Chondrocyte (in vitro differentiated cells): ENCODE results near the gene ITGB8. TPM values are rescaled to one million over a fixed set of nuclear protein-coding genes. Genes with fewer than 3 reads are reported as not detected.

ENCODE experiments used
- DNase-seq: peaks from one replicate; pipeline ENCODE4 v3.0.0; 2021; ENCODE audit warnings: mixed read lengths, low spot score
- H3K27ac Mint-ChIP-seq: one replicate; pipeline ENCODE4 v1.8.0; 2021; ENCODE audit warnings: mild to moderate bottlenecking, moderate library complexity, mixed read lengths; ENCODE audit not compliant: unreplicated experiment
- H3K27me3 Mint-ChIP-seq: 2 replicates; pipeline ENCODE4 v1.8.0; 2021; ENCODE audit warnings: low read depth, mixed read lengths
- H3K36me3 Mint-ChIP-seq: 2 replicates; pipeline ENCODE4 v1.8.0; 2021; ENCODE audit warnings: low read depth, mixed read lengths
- H3K4me1 Mint-ChIP-seq: 2 replicates; pipeline ENCODE4 v1.8.0; 2021; ENCODE audit warnings: low read depth, mild to moderate bottlenecking, mixed read lengths
- H3K4me3 Mint-ChIP-seq: one replicate; pipeline ENCODE4 v1.8.0; 2021; ENCODE audit warnings: mild to moderate bottlenecking, moderate library complexity, mixed read lengths; ENCODE audit not compliant: unreplicated experiment
- H3K9me3 Mint-ChIP-seq: 2 replicates; pipeline ENCODE4 v1.8.0; 2021; ENCODE audit warnings: low read depth, mixed read lengths
- total RNA-seq: library from RNA; stranded (reverse); gene quantifications from 3 replicates; pipeline ENCODE4 v1.2.1, GENCODE V29; 2021
- TF ChIP-seq, protein P1 (sequence below): fragments of 200-600 bp; sonication (generic); IDR thresholded peaks from 2 replicates; pipeline ENCODE4 v1.5.0; 2021; ENCODE audit warnings: antibody characterized with exemption, mild to moderate bottlenecking, moderate library complexity

The ITGB8 gene
- total RNA-seq, 1 donor from 2014 or later: 0.40 TPM

DNA sequence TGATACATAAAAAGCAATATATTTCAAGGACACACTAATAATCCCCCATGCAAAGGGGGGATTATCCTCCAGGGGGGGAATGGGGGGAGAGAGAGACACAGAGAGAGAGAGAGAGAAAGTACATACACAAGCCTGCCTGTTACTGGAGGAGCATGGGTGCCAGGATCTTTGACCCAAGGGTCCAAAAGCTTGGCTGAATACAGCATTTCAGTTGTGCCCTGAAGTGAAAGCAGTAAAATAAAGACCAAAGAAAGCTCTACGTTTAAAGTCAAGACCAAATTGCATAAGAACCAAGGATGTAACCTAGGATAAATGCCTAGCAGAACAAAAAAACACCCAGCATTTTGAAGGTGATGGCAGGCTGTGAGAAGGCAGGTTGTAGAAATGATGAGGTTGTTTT is 27.8 kb upstream of the ITGB8 start:
- Mint-ChIP-seq H3K36me3 (no peaks in the 10 kb centered on the region), H3K27me3 (no peaks in the 10 kb centered on the region), H3K27ac (peak overlapping the region; percentile 51), H3K4me1 (peaks cover 49% of the 10 kb centered on the region), H3K9me3 (no peaks in the 10 kb centered on the region), H3K4me3 (no peak overlapping the region)
- no peak for DNase-seq
- TF ChIP-seq, protein P1, sequence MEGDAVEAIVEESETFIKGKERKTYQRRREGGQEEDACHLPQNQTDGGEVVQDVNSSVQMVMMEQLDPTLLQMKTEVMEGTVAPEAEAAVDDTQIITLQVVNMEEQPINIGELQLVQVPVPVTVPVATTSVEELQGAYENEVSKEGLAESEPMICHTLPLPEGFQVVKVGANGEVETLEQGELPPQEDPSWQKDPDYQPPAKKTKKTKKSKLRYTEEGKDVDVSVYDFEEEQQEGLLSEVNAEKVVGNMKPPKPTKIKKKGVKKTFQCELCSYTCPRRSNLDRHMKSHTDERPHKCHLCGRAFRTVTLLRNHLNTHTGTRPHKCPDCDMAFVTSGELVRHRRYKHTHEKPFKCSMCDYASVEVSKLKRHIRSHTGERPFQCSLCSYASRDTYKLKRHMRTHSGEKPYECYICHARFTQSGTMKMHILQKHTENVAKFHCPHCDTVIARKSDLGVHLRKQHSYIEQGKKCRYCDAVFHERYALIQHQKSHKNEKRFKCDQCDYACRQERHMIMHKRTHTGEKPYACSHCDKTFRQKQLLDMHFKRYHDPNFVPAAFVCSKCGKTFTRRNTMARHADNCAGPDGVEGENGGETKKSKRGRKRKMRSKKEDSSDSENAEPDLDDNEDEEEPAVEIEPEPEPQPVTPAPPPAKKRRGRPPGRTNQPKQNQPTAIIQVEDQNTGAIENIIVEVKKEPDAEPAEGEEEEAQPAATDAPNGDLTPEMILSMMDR: no peak

DNA sequence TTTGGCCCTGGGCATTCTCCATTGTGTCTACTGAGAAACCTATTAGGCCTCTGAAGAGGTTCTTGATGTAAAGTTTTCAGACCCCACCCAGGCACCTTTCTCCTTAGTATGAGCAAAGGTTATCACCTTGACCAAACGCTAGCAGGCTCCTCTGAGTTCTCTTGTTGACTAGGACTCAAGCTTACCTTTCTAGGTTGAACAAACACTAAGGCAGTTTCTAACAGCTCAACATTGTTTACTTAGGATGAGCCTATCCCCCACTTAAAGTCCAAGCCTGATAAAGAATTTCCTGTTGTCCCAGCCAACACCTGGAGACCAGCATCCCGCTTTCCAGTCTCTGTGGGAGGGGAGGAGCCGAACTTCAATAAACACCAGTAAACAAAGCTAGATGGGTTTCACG is 26.3 kb upstream of the ITGB8 start:
- Mint-ChIP-seq H3K36me3 (no peaks in the 10 kb centered on the region), H3K27ac (no peak overlapping the region), H3K4me3 (no peak overlapping the region), H3K4me1 (peaks cover 50% of the 10 kb centered on the region), H3K9me3 (no peaks in the 10 kb centered on the region), H3K27me3 (no peaks in the 10 kb centered on the region)
- TF ChIP-seq, protein P1: no peak
- DNase-seq: no peak

DNA sequence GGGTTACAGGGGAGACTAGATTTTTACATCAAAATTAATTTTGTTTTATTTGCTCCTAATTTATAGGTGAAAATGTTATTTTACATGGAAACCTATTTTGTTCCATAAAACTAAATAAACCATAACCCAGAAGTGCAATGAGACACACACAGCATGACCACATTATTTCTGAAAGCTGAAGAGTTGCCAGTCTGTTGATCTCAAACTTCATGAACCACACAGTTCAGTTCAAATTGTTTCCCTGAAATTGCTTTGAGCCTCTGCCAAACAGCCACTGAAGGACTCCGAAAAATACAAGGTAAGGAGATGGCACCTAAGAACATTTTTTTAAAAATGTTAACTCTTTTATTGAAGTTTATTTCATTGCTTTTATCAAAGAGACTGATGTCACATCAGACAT is 25.0 kb upstream of the ITGB8 start:
- TF ChIP-seq, protein P1: no peak

DNA sequence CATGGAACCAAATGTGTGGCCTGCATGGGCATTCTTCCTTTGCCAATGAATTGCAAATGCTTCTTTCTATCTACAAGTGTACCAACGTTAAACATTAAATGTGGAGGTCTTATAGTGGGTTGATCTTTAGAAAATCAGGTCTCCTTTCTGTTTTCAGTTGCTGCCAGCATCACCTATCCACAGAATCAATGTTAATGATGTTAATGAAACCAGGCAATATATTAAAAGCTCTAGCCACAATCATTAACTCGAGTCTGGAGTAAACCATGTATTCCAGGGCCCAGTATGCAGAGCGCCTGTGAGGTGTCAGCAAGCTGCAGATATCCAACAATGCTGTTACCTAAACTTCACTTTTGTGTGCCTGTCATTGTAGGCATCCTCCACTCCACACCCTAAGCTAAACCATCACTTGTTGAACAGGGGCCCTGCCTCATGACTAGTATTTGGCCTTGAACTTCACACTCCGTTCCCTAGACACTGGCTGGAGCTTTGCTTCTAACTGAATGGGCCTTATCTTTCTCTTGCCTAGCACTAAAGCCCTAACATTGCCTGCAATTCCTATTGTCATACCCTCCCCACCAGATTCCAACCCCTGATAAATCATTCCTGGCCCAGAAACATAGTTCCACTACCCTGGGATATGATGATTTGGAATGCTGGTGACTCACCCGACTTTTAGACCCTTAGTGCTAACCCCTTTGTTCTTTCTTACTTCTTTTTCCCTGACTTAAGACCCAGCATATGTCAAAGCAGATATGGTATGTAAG is 24.3 kb upstream of the ITGB8 start:
- Mint-ChIP-seq H3K27ac (no peak overlapping the region), H3K4me1 (peaks cover 32% of the 10 kb centered on the region), H3K36me3 (no peaks in the 10 kb centered on the region), H3K9me3 (no peaks in the 10 kb centered on the region), H3K27me3 (no peaks in the 10 kb centered on the region), H3K4me3 (no peak overlapping the region)
- TF ChIP-seq, protein P1: no peak
- no peak for DNase-seq

More for the DNA sequence above, 25.0 kb upstream of the ITGB8 start:
- Mint-ChIP-seq H3K4me1 (peaks cover 36% of the 10 kb centered on the region), H3K36me3 (no peaks in the 10 kb centered on the region), H3K27ac (no peak overlapping the region), H3K27me3 (no peaks in the 10 kb centered on the region), H3K4me3 (no peak overlapping the region), H3K9me3 (no peaks in the 10 kb centered on the region)
- DNase-seq: no peak

DNA sequence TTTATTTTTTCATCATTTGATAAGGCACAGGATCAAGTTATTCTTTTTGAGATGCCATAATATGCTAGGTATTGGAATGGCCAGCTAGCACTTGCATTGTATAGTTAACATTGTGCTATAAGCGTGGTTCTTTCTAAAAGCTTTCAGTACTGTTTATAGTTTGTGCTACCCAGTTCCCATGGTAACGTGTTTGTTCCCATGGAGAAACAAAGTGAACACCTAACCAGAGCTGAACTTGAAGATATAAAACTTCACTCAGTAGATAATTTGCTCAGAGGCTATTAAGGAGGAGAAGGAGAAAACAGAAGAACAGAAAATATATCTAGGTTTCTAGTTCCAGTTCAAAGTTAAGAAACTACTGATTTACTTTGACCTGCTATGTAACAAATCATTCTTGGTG is 23.6 kb upstream of the ITGB8 start:
- Mint-ChIP-seq H3K27me3 (no peaks in the 10 kb centered on the region), H3K4me1 (peaks cover 29% of the 10 kb centered on the region), H3K27ac (no peak overlapping the region), H3K9me3 (no peaks in the 10 kb centered on the region), H3K36me3 (no peaks in the 10 kb centered on the region), H3K4me3 (no peak overlapping the region)
- no peak for DNase-seq
- TF ChIP-seq, protein P1: no peak
